Thyroid gland (tissue), 4 donors: Measurements from ENCODE around the gene SEMA4A. TPM values are rescaled to one million over a fixed set of nuclear protein-coding genes. Genes with fewer than 3 reads are reported as not detected.
A peak's percentile ranks its signal among the peaks of the same experiment; 100 is the strongest.
"Not testable (repeated sequence)": the region's sequence is repeated elsewhere in the genome, so short reads cannot be mapped to it uniquely, and the experiment has no call there.

Experiments
- DNase-seq, 2 donors: peaks; one replicate each; pipeline ENCODE4 v3.0.0-alpha.2; 2019
- H3K27ac ChIP-seq, 3 donors: fragments of 200-600 bp; sonication (generic); 1 replicate in 2 of 3; 2 replicates in 1 of 3; pipeline ENCODE4 v1.5.1; 2016 to 2019; ENCODE audit warnings: mild to moderate bottlenecking in 1 of 3, moderate library complexity in 1 of 3
- H3K27me3 ChIP-seq: fragments of 200-600 bp; sonication (generic); one replicate; pipeline ENCODE4 v1.5.1; 2019
- H3K36me3 ChIP-seq, 2 donors: fragments of 200-600 bp; sonication (generic); one replicate each; pipeline ENCODE4 v1.5.1; 2016 to 2019
- H3K4me1 ChIP-seq, 2 donors: fragments of 200-600 bp; sonication (generic); one replicate each; pipeline ENCODE4 v1.5.1; 2017 to 2019
- H3K4me3 ChIP-seq, 3 donors: fragments of 200-600 bp; sonication (generic); replicated peaks in 1 of 3; 1 replicate in 2 of 3; 2 replicates in 1 of 3; pipeline ENCODE4 v1.5.1; 2016; ENCODE audit warnings: mild to moderate bottlenecking in 1 of 3
- H3K9me3 ChIP-seq: fragments of 200-600 bp; sonication (generic); one replicate; pipeline ENCODE4 v1.5.1; 2017
- POLR2A ChIP-seq, 2 donors: fragments of 450-650 bp; IDR thresholded peaks; one replicate each; pipeline ENCODE4 v1.6.1; 2017; ENCODE audit warnings: antibody characterized with exemption in 2 of 2, mild to moderate bottlenecking in 2 of 2, moderate library complexity in 1 of 2
- WGBS, 2 donors: methylation state at CpG; one replicate each; pipeline ENCODE4 v1.1.5; 2017; 5-methylcytosine and 5-hydroxymethylcytosine counted together
- intact Hi-C: fragments of 100-400 bp; cut with DNase I; formaldehyde crosslinking; loops from one replicate; pipeline ENCODE4 v1.15.1; 2023
- total RNA-seq, 4 donors: library from RNA; depleted of rRNA; stranded (reverse); fragments of >200 nt; gene quantifications; one replicate each; pipeline ENCODE4 v1.2.3, GENCODE V29; 2016
- TF ChIP-seq, protein P1 (sequence below), 6 experiments: fragments of 200-600 bp in 3 of 6; fragments of 450-650 bp in 3 of 6; sonication (generic) in 3 of 6; IDR thresholded peaks; one replicate each; pipeline ENCODE4 v1.5.1; 2016 to 2019; ENCODE audit warnings: antibody characterized with exemption in 6 of 6, mild to moderate bottlenecking in 2 of 6, inconsistent platforms in 1 of 6, moderate library complexity in 1 of 6

The SEMA4A gene
- total RNA-seq, 4 donors from 2014 or later, result 21.5 to 50.8 (median 37.5) TPM

DNA sequence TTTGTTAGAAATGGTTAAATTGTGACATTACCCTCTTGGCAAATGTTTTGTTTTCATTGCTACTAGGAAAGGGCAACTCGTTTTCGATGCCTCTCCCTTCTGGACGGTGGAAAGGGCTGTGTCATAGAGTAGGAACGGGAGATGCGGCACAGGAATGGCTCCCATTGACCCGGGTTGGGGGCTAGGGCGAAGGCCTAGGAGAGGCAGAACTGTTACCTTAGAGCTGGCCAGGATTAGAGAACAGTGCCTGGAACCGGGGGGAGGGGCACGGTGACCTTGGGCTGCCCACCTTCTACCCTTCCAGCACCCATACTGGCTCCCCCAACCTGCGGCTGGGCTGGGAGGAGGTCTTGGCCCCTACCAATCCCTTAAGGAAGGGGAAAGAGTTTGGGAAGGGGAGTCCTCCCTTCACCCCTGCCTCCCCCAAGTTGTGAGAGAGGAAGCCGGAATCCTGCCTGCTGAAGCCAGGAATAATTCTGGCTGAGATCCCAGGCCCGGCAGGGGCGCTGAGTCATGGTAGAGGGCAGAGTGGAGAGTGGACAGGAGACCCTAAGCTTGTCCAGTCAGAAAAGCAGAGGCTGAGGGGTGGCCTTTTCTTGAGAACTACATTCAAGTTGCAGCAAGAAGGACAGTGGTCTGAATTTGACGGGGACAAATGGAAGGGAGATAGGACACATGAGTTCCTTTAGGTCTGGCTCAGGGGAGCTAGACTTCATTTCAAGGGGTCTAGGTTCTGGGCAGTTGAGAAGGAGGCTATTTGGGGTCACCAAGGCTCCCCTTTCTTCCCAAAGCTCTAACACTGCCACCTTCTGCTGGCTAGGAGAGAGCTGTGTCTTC lies 30.6 kb upstream of the SEMA4A start:
- Histone ChIP-seq H3K27ac (peak overlapping the region; percentile 95 to 98 (median 98)), H3K27me3 (no peaks in the 10 kb centered on the region), H3K9me3 (no peaks in the 10 kb centered on the region), H3K4me1 (peaks cover 92 to 100% of the 10 kb centered on the region in 2 donors), H3K4me3 (peak overlapping the region in 1 of 3 donors; percentile 28), H3K36me3 (no peaks in the 10 kb centered on the region)
- peak; percentile 91 to 95 for DNase-seq
- TF ChIP-seq, protein P1, sequence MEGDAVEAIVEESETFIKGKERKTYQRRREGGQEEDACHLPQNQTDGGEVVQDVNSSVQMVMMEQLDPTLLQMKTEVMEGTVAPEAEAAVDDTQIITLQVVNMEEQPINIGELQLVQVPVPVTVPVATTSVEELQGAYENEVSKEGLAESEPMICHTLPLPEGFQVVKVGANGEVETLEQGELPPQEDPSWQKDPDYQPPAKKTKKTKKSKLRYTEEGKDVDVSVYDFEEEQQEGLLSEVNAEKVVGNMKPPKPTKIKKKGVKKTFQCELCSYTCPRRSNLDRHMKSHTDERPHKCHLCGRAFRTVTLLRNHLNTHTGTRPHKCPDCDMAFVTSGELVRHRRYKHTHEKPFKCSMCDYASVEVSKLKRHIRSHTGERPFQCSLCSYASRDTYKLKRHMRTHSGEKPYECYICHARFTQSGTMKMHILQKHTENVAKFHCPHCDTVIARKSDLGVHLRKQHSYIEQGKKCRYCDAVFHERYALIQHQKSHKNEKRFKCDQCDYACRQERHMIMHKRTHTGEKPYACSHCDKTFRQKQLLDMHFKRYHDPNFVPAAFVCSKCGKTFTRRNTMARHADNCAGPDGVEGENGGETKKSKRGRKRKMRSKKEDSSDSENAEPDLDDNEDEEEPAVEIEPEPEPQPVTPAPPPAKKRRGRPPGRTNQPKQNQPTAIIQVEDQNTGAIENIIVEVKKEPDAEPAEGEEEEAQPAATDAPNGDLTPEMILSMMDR (IDR thresholded peaks at IDR 0.05), result peak in 1 of 6 experiments; percentile 6
- peak in 1 of 2 donors; percentile 49 for TF ChIP-seq POLR2A (IDR thresholded peaks at IDR 0.05)
- intact Hi-C loops, result no loop called here
- WGBS, 2 donors, result 10 to 13% methylated on average over 14 of the region's 14 CpGs

DNA sequence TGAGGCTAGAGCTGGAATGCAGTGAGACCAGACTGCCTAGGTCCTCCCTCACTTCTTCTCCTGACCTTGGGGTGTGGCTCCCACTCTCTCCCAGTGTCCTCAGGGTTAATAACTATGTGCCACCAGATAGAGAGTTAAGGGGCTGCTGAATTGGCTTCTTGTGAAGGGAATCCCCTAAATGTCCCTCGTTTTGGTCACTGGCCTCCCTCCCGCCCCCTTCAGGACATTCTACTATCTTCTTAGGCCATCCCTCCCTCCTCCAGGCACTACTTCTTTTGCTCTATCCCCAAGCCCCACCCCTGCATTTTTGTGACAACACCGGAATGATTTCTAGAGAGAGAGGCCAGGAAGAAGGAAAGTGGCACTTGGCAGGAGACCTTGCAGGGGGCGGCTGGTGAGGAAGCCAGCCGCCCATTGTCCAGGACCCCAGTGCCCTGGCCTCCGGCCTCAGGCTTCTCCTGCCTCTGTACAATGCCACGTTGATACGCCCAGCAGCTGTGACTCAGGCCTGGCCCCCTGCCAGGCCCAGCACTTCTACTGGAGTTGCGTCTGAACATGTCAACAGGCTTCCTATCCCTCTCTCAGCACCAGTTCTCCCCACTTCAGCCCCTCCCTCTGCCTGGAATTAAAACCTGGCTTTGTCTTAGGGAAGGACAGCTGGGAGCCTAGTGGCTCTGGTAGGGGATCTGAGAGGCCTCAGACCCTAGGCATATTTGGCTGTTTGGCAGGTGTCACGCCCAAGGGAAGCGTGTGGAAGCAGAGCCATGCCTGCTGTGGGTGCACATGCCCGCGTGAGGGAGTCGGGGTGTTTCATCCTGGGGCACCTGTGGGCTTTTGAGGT lies 29.8 kb upstream of the SEMA4A start:
- peak overlapping the region in 1 of 3 donors; percentile 28 for H3K4me3 ChIP-seq
- peak overlapping the region; percentile 95 to 98 (median 98) for H3K27ac ChIP-seq
- peak; percentile 98 for DNase-seq
- TF ChIP-seq, protein P1 (IDR thresholded peaks at IDR 0.05), result peak in 4 of 6 experiments; percentile 7 to 23 (median 12)
- peak; percentile 59 to 83 for TF ChIP-seq POLR2A (IDR thresholded peaks at IDR 0.05)
- H3K27me3 ChIP-seq, result no peaks in the 10 kb centered on the region
- WGBS, 2 donors, result 8 to 14% methylated on average over 10 to 14 of the region's 14 CpGs
- H3K4me1 ChIP-seq, result peaks cover 95 to 100% of the 10 kb centered on the region in 2 donors
- intact Hi-C loops, result no loop called here
- H3K9me3 ChIP-seq, result no peaks in the 10 kb centered on the region
- no peaks in the 10 kb centered on the region for H3K36me3 ChIP-seq

DNA sequence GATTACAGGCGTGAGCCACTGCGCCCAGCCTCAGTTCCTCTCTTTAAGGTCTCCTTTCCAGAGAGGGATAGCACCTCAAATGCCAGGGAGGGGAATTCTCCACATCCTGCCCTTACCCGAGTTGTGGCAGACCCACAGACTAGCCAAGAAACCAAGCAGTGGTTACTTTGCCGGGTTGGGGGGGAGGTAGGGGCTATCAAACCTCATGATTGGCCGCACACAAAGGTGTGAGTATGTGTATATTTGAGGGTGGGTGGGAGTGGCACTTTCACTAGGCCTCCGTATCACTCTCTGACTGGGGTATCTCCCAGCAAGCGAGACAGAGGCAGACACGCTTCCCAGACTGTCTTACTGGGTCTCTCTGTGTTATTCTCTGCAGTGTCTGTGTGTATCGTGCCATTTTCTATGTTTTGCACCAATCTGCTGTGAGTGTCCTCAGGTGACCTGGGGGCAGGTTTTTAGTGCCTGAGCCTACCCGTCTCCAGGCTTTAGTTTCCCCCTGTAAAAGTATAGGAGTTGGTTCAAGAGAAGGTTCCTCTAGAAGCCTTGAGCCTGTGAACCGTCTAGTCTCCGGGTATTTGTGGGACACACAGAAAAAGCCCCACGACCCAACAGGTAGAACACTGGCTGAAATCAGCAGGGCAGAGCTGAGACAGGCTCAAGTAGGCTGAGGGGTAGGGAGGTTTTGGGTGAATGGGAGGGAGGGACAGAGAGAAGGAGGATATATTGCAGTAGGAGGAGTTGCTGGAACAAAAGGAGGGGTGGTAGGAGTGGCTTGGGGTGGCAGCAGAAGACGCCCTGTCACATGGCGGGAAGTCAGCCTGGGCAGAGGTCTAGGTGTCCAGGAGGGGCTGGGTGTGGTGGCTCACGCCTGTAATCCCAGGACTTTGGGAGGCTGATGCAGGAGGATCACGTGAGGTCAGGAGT lies 28.6 kb upstream of the SEMA4A start:
- no peak overlapping the region for H3K4me3 ChIP-seq
- no peaks in the 10 kb centered on the region for H3K27me3 ChIP-seq
- WGBS, 2 donors, result 75 to 78% methylated on average over 15 to 17 of the region's 17 CpGs
- no peaks in the 10 kb centered on the region for H3K9me3 ChIP-seq
- no peaks in the 10 kb centered on the region for H3K36me3 ChIP-seq
- peak overlapping the region; percentile 95 to 98 (median 98) for H3K27ac ChIP-seq
- DNase-seq, result no peak
- intact Hi-C loops, result no loop called here
- peaks cover 95 to 100% of the 10 kb centered on the region in 2 donors for H3K4me1 ChIP-seq
- TF ChIP-seq, protein P1 (IDR thresholded peaks at IDR 0.05), result no peak
- TF ChIP-seq POLR2A (IDR thresholded peaks at IDR 0.05), result peak in 1 of 2 donors; percentile 13

DNA sequence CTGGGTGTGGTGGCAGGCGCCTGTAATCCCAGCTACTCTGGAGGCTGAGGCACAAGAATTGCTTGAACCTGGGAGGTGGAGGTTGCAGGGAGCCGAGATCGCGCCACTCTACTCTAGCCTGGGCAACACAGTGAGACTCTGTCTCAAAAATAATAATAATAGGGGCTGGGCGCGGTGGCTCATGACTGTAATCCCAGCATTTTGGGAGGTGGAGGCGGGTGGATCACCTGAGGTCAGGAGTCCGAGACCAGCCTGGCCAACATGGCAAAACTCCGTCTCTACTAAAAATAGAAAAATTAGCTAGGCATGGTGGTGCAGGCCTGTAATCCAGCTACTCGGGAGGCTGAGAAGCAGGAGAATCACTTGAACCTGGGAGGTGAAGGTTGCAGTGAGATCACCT lies 27.8 kb upstream of the SEMA4A start:
- Histone ChIP-seq H3K4me1 (peaks cover 92 to 100% of the 10 kb centered on the region in 2 donors), H3K27ac (peak overlapping the region; percentile 95 to 98 (median 98))
- H3K36me3 ChIP-seq, H3K27me3 ChIP-seq, intact Hi-C loops, DNase-seq, H3K4me3 ChIP-seq, H3K9me3 ChIP-seq: not testable (repeated sequence)
- 84 to 86% methylated on average over 10 of the region's 10 CpGs for WGBS, 2 donors
